K562 (cell line): Measurements from ENCODE around the gene CBLC. TPM values are rescaled to one million over a fixed set of nuclear protein-coding genes. Genes with fewer than 3 reads are reported as not detected.

Source experiments
- CCNT2 ChIP-seq: IDR thresholded peaks from 2 replicates; pipeline ENCODE4 v1.6.1; 2011; ENCODE audit warnings: borderline replicate concordance, low read depth, mild to moderate bottlenecking, moderate library complexity, mixed read lengths, low read length; ENCODE audit not compliant: insufficient read length; ENCODE audit errors: extremely low read depth
- LARP7 ChIP-seq: fragments of 450-650 bp; IDR thresholded peaks from 2 replicates; pipeline ENCODE4 v1.6.1; 2016
- SMARCA4 ChIP-seq: fragments of 450-650 bp; IDR thresholded peaks from 2 replicates; pipeline ENCODE4 v1.6.1; 2016
- TOE1 ChIP-seq, 2 experiments: fragments of 450-650 bp in 1 of 2; sonication (generic) in 1 of 2; formaldehyde crosslinking in 1 of 2; IDR thresholded peaks; 2 replicates each; pipeline versions ENCODE4 v1.7.1 to v1.8.0; 2016 to 2022; ENCODE audit warnings: borderline replicate concordance in 2 of 2, mild to moderate bottlenecking in 2 of 2, antibody characterized with exemption in 1 of 2, inconsistent platforms in 1 of 2, low read depth in 1 of 2, missing genetic modification reagents in 1 of 2, moderate library complexity in 1 of 2
- VEZF1 ChIP-seq: fragments of 200-800 bp; sonication (Bioruptor generic); IDR thresholded peaks from 2 replicates; pipeline ENCODE4 v1.6.1; 2017; ENCODE audit warnings: missing genetic modification characterization, missing compliant biosample characterization
- ZMIZ1 ChIP-seq, 2 experiments: fragments of 150-350 bp in 1 of 2; IDR thresholded peaks; 2 replicates each; pipeline ENCODE4 v1.6.1; 2012 to 2016; ENCODE audit warnings: low read depth in 2 of 2, low read length in 2 of 2, mild to moderate bottlenecking in 1 of 2, moderate library complexity in 1 of 2
- ZNF785 ChIP-seq: fragments of 250-450 bp; sonication (Bioruptor Pico); IDR thresholded peaks from 2 replicates; pipeline ENCODE4 v1.4.0; 2020; ENCODE audit warnings: mild to moderate bottlenecking
- polyA plus RNA-seq, 8 experiments: library from polyadenylated mRNA; depleted of rRNA in 4 of 8; stranded (reverse) in 5 of 8; unstranded in 3 of 8; fragments of >200 nt; fragmentation: Nextera tagmentation in 2 of 8; fragmentation: Illumina TruSeq in 1 of 8; extraction: Ambion mirVana in 2 of 8; extraction: Trizol in 1 of 8; gene quantifications; 2 replicates each; pipeline versions ENCODE4 v1.2.1 to v1.2.3, GENCODE V29; 2011 to 2014; ENCODE audit warnings: inconsistent platforms in 1 of 8, missing spikeins in 1 of 8
- total RNA-seq, 7 experiments: library from RNA; depleted of rRNA in 6 of 7; stranded (reverse); fragments of >200 nt in 6 of 7; fragmentation: Illumina TruSeq in 2 of 7; extraction: Trizol in 2 of 7; gene quantifications; 2 replicates each; pipeline versions ENCODE4 v1.2.1 to v1.2.3, GENCODE V29; 2011 to 2021; ENCODE audit warnings: low replicate concordance in 1 of 7

Gene CBLC
- total and polyA plus RNA-seq, 9 of the 15 experiments (the other 6 are each of a cell fraction or from before 2014, with no cell fraction given) = 0.09 TPM; not detected in 8

- TF ChIP-seq TOE1 (IDR thresholded peaks at IDR 0.05; ENCODE audit: borderline replicate concordance) (peak; percentile 11; the same call in 1 of the 2 replicates), TOE1 (CRISPR knock-in tag; IDR thresholded peaks at IDR 0.05; ENCODE audit: borderline replicate concordance, low read depth) (no peak), LARP7 (no peak), SMARCA4 (0 out of 2 replicates have a peak, but pooled peaks have one; percentile 13), CCNT2 (peak; percentile 83), ZNF785 (CRISPR knock-in tag) (no peak), ZMIZ1 (IDR thresholded peaks at IDR 0.05; ENCODE audit: low read depth in 2 of 2, low read length in 2 of 2) (0 out of 4 replicates have a peak, but pooled peaks of 1 of the 2 experiments have one; percentile 18), VEZF1 (CRISPR knock-in tag) (peak; percentile 88)
- TF ChIP-seq, all 486 proteins: peak for 55
Observed at GRCh38 chr19:44746946-44747738, 30.5 kb upstream of the CBLC start (continued).
